ENCODE measurements around the gene ZFHX3.

ZFHX3 gene

GRCh38 chr16:72894293-72895151, 153.4 kb downstream of the ZFHX3 start:
- no peak for DNase-seq

DNA sequence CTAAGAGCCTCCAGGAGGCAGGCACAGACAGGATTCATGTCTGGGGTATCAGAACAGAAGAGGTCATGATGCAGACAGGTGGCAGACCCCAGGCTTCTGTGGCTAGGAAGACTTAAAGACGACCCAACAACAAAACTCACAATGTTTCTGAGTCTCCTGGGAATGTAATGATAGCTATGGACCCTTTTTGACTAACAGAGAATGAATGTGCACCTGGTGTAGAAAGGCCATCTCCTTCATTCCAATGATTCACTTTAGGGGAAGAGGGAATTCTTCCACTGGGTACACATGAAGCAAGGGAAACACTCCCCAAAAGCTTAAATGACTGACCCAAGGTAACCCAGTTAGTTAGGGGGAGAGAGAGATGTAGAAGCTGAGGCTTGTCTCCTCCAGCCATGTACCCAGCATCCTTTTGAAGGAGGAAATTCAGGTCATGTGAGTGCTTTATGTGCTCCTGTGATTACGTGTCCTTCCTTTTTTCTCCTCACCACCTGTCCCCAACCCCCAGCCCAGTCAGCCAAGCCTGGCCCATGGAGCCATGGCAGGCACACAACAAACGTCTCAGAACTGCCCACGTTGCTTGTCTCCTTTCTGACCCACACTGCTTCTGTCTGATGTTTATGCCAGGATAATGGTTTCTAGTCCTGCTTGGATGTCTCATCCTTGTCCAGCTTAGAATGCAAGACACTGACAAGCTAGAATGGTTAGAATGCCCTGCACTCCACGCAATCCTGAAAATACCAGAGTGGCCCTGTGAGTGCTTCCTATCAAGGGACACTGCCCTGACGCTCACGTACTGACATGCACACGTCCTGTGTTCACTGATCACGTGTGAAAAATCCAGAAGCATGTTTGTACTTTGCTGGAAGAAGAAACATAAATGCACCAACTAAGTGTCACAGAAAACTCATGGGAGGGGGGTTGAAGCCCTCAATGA, 156.4 kb downstream of the ZFHX3 start:
- DNase-seq = no peak

- no peak for DNase-seq
These were observed 157.3 kb downstream of the ZFHX3 start for GRCh38 chr16:72890587-72890986.

DNA sequence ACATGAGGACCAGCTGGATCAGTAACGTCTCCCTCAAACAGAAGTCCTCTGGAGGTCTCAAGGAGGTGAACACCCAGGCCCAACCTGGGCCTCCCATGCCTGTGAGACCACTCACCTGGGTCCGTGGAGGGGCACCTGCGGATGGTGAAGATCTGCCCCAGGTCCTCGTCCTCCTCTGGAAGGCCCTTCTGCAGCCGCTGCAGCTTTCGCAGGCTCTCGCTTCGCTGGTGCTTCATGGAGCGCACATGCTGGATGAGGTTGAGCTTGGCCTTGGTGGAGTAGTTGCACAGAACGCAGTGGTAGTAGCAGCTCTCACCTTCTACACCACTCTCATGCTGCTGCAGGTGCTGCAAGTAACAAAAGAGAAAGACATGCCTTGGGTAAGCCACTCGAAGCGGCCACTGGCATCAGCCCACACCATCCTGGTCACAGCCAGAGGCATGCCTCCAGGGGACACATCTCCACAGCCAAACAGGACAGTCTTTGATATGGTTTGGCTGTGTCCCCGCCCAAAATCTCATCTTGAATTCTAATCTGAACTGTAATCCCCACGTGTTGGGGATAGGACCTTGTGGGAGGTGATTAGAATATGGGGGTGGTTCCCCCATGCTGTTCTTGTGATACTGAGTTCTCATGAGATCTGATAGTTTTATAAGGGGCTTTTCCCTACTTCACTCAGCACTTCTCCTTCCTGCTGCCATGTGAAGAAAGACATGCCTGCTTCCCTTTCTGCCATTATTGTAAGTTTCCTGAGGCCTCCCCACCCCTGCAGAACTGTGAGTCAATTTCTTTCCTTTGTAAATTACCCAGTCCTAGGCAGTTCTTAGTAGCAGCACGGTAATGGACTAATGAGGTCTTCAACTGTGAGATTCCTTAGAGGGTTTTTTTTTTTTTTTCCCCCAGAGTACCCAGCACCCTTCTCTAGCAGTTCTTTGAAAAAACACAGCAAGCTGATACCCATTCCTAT, 158.0 kb downstream of the ZFHX3 start:
- no peak for DNase-seq

- DNase-seq = no peak
These were observed 160.4 kb downstream of the ZFHX3 start for GRCh38 chr16:72887537-72887936.

GRCh38 chr16:72886346-72886974, 161.5 kb downstream of the ZFHX3 start:
- no peak for DNase-seq

DNA sequence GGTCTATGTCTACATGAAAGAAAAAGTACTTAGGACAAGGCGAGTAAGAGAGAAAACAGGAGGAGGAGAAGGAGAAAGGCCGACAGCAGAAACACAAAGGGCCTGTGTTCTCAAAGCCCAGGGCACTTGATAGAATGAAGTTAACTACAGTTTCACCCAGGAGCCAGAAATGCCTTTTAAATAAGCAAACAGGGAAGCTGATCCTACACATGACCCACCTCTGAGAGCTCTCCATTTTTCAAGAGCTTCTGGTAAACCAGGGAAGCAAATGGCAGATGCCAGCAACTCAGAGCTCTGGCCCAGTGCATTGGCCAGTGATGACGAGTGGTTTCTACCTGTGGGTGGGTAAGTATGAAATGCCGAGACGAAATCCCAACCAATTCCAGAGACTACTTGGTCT, 163.4 kb downstream of the ZFHX3 start:
- no peak for DNase-seq

DNA sequence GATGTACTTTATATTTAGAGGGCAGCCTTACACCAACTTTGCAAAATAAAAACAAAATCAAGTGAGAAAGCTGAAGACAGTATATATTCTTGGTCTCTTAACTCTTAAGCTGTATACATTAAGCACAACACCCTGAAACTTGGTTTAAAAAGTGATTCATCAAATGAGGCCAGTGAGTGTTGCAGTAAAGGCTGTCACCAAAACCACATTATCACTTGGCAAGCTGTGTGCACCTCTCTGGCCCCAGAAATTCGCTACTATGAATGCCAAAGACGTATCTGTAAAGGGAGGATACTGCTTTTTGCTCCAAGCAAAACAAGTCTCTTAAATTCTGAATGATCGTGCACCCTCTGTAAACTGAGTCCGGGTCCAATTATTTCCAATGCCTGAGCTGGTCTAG, 163.9 kb downstream of the ZFHX3 start:
- DNase-seq = no peak

DNA sequence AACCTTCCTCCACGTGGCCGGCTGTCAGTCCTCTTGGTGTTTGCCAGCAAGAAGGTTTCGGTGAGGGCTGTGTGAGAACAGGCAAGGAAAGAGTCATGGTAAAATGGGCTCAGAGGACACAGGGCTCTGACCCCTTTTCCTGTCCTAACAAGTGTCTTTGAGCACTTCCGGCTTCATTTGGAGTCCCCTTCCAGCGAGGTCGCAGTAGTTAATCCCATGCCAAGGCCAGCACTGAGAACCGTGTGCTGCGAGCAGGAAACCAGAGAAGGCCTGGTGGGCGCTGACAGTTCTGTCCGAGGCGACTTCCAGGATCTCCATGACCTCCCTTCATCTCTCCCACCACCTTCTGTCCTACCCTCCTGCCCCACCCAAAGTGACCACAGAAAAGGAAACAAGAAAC, 168.1 kb downstream of the ZFHX3 start:
- no peak for DNase-seq

GRCh38 chr16:72878301-72879269, 169.3 kb downstream of the ZFHX3 start:
- DNase-seq = no peak

DNA sequence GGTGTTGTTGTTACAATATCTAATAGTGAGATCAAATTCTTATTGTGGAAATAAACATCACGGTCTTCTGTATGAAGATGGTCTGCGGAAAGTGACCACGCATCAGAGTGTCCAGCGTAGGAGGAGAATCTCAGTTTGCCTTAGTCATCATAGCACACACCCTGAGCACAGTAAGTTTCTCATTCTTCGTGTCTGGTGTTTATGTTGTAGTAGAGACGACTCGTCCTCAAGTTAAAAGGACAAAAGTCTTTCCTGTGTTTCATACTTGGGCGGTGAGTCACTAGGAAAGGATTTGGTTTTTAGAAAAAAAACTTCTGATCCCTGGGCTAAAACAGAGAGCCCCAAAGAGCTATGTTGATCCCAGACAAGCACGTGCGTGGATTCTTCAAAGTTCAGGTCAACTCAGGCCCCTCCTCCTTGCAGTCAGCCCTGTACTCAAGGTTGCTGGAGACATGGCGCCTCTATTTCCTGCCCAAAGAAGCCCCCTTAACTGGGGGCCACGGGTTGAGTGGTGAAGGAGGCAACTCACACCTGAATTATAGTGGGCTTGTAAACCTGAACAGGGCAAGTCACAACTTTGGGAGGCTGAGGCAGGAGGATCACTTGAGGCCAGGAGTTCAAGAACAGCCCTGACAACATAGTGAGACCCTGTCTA, 170.4 kb downstream of the ZFHX3 start:
- no peak for DNase-seq

GRCh38 chr16:72876981-72877373, 171.0 kb downstream of the ZFHX3 start:
- DNase-seq = no peak

DNA sequence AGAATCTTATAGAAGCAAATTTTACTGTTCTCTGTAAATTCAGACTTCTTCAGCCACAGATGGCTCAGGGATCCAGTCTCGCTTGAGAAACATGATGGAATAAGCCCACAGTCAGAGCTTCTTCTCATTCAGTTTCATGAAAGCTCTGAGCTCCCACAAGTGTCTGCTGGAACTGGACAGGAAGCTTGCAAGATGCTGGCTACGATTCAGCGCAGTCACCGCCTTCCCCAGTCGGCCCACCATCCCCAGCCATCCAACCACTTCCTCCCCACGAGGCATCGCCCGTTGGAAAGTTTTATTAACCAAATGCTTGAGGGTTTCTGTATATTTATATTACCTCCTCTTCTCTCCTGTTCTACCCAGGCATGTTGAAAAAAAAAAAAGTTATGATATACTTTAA, 171.7 kb downstream of the ZFHX3 start:
- DNase-seq = peak; percentile 82 to 89

GRCh38 chr16:72875291-72876031, 172.5 kb downstream of the ZFHX3 start:
- no peak for DNase-seq

- no peak for DNase-seq
These were observed 174.1 kb downstream of the ZFHX3 start for GRCh38 chr16:72873853-72874252.

GRCh38 chr16:72873044-72873443, 174.9 kb downstream of the ZFHX3 start:
- no peak for DNase-seq

DNA sequence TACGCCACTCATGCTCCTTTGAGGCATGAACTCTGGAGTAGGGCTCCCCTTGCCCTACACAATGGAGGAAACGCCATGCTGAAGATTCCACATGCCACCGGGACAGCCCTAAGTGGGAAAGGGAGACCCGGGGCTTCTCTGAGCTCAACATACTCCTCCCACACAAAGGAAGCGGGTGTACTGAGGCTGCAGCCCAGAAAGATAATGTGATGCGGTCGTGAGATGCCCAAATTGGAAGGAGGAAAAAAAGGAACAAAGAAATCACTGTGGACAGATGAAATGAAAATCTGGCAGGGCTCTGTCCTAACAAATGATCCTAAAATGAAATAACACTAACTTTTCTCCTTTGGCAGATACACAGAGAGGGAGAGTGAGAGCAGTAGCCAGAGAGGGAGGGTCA, 182.1 kb downstream of the ZFHX3 start:
- DNase-seq = no peak

DNA sequence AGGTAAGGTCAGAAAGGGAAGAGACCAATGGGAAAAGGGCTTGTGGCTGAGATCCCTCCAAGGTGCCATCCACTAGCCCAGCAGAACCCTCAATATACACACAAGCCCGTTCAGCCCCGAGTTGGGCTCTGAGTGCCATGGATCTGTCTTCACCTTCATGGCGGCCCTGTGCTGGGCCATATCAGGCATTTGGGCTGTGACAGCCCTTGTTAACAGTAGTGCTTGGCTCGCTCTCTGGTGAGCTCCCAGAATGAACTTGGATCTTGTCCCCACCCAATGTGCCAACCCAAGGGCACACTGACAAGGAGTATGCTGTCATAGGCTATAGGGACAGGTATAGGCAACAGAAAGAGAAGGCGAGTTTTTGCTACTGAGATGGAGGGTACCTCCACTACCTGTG, 182.7 kb downstream of the ZFHX3 start:
- DNase-seq = no peak

- no peak for DNase-seq
These were observed 183.6 kb downstream of the ZFHX3 start for GRCh38 chr16:72864130-72864833.
